Activated CD8-positive, alpha-beta memory T cell treated with anti-CD3 and anti-CD28 coated beads for 1 hour (primary cell): ENCODE data around the gene CNTNAP1.

Experiments
- DNase-seq, 2 donors: peaks; one replicate each; pipeline ENCODE4 v3.0.0-alpha.2; 2020; ENCODE audit warnings: low read depth in 1 of 2; ENCODE audit errors: extremely low read depth in 1 of 2

CNTNAP1 gene

GRCh38 chr17:42670789-42671657, 11.3 kb upstream of the CNTNAP1 start:
- no peak for DNase-seq

DNA sequence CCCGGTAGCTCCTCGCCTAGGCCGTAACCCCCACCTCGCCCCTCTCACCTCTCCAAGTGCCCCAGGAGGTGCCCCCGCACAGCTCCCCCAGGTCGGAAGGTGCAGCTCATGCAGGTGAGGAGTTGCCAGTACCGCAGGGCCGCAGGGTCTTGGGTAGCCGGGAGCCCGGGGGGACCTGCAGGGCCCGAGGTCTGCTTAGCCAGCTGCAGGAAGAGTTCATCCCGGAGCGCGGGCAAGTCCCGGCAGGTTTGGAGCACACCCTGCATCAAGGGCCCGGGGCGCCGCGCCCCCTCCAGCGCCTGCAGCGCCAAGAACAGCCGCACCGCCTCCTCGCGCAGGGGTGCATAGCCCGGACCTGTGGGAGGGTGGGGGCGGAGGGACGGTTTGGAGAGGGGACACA, 10.3 kb upstream of the CNTNAP1 start:
- no peak for DNase-seq

- DNase-seq: no peak
These were observed 9.0 kb upstream of the CNTNAP1 start for GRCh38 chr17:42673266-42673884.

- DNase-seq: no peak
These were observed 8.2 kb upstream of the CNTNAP1 start for GRCh38 chr17:42673885-42674754.

DNA sequence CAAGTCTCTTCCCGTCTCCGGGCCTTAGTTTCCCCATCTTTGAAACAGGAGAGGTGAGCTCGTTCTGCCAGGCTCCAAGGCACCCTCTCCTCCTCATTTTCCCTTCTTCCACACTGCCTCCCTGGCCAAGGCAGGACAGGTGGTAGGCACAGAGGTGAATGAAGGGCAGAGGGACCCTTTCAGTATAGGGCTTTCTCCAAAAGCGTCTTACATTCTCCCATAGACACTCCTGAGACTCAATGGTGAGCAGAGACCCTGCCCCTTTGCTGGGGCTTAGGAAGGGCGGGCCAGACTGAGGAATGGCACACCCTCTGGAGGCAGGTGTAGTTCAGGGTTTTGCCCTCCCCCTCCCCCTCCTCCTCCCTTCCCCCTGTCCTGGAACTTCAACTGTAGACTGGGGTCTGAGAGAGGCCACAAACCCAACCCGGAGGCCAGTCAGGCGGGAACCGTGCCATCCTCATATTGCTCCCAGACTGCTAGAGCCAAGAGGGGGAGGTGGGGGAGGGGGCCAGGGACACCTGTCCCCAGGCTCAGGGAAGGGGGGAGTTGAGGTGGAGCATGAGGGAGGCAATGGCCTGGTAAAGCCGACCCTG, 7.5 kb upstream of the CNTNAP1 start:
- no peak for DNase-seq

DNA sequence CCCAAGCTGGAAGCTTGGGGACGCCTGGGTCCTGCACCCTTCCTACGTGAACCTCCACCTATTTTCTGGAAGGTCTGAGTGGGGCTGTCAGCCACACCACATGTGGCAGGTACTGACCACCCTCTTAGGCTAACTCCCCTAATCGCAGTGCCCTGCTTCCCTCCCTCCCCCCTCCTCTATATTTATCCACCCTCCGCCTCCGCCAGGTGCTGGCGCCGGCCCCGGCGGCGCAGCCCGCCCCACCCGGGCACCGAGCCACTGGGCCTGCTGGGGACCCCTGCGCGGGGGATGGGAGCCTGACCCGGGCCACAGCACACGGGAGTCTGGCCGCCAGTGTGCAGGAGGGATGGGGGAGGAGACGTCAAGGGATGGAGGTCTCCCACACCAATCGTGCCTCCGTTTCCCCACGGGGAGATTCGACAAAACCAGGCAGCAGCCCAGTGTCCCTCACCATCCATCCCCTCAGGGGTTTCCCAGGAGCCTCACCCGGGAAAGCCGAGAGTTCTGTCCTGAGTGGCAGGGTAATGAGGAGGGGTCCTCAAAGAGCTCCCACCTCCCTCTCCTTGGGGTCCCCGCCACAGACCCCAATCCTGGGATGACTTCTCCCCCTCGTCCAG, 6.9 kb upstream of the CNTNAP1 start:
- no peak for DNase-seq

DNA sequence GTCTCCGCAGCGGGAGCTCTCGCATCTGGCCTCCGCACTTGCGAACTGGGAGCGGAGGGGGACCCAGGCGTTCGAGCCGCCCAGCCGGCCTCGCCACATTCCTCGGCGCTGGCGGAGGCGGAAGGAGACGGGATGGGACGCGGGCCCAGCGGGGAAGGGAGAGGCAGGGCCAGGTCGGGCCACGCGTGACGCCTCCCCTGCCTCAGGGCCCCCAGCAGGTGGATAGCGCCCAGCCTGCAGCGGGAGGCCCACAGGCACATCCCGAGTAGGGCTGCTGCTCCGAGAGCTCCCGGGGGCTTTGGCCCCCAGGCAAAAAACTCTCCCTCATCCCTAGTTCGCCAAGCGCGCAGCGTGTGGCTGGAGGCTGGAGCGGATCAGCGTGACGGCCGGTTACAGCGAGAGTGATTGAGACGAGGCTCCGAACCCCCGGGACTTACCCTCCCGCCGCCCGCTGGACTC, 6.3 kb upstream of the CNTNAP1 start:
- no peak for DNase-seq

DNA sequence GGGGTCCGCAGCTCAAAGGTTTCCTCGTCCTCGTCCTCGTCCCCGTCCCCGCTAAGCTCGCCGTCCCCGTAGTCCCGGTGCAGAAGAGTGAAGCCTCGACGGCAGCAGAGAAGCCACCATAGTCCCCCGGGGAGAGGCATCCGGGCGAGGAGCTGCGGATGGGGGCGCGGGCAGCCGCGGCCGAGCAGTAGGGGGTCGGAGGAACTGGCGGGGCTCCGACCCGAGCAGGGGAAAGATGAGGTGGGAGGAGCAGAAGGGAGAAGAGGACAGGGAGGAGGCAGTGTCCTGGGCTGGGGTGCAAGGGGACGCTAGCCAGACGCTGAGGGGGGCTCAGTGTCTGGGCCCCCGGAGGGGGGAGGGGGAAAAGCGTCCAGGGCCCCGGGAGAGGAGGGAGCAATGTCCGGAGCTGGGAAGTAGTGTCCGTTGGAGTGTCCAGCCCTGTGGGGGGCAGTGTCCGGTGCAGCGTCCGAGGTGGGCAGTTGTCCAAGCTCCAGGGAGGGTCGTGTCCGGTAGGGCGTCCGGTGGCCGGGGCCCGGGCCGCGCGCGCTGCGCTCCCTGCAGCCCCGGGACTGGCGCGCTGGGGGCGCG, 5.8 kb upstream of the CNTNAP1 start, which contains the start of gene PLEKHH3:
TSS of gene PLEKHH3 (minus strand) at position 571 of the 588 bp plus-strand sequence. CDS start at position 140, 431 bp downstream.
- DNase-seq: no peak

GRCh38 chr17:42677012-42677857, 5.1 kb upstream of the CNTNAP1 start:
- DNase-seq: peak; percentile 93 to 96

- peak in 1 of 2 donors; percentile 64 for DNase-seq
These were observed 4.2 kb upstream of the CNTNAP1 start for GRCh38 chr17:42677921-42678781.

- no peak for DNase-seq
These were observed 3.3 kb upstream of the CNTNAP1 start for GRCh38 chr17:42678951-42679491.

DNA sequence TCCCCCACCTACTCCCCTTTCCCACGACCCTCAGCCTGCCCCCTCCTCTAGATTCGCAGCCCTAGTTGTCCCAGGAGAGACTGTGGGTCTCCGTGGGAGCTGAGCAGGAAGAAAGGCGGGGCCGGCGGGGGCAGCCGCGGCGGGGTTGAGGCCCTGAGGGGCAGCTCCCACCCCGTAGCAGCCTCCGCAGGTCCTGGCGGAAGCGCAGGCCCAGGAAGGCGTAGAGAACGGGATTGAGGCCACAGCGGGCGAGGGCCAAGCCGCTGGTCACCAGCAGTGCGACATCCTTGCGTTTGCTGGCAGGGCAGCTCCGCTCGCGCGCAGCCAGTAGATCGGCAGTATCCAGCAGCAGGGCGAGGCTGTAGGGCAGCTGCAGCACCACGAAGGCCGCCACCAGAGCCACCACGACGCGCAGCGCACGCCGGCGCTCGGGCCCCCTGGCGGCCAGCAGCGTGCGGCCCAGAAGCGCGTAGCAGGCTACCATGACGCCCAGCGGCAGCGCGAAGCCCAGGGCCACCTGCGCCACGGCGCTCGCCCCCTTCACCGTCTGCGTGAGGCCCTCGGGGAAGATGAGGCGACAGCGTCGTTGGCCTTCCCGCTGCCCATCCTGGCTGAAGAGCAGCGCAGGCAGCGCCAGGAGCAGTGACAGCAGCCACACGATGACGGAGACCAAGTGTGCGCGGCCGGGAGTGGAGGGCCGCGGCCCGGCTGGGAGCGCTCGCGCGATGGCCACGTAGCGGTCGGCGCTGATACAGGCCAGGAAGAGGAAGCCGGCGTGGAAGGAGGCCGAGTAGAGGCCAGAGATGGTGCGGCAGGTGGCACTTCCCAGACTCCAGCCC, 2.6 kb upstream of the CNTNAP1 start:
- peak in 1 of 2 donors; percentile 59 for DNase-seq

DNA sequence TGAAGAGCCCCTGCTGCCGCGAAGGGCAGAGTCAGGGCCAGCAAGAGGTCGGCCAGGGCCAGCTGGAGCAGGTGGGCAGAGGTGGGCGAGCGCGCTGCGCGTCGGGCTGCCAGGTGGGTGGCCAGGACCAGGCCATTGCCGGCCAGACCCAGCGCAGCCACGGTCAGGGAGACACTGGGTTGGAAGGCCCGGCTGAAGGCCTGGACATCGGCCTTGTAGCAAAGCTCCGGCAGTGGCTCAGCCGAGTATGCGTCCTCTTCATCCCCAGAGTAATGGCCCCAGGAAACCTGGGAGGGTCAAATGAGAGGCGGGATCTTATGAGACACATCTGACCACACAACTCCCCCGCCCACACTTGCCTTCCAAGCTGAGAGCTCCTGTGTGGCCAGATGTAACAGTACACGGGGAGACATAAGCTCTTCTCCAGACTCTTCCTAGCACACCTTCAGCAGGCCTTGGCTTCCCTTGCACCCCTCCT, 2.0 kb upstream of the CNTNAP1 start:
- no peak for DNase-seq

- no peak for DNase-seq
These were observed 532 bp downstream of the CNTNAP1 start for GRCh38 chr17:42682722-42683403.

- no peak for DNase-seq
These were observed 1.2 kb downstream of the CNTNAP1 start for GRCh38 chr17:42683407-42684034.
